GM12875 (cell line): ENCODE results near the gene PAGE5.

Source experiments
- H3K4me3 ChIP-seq: one replicate; pipeline ENCODE4 v1.5.1; 2011; ENCODE audit warnings: low read depth, low read length, control low read depth
- TF ChIP-seq, protein P1 (sequence below): IDR thresholded peaks from 2 replicates; pipeline ENCODE4 v1.5.1; 2011; ENCODE audit warnings: low read depth, mild to moderate bottlenecking, control low read depth, inconsistent platforms, low read length, moderate library complexity, borderline replicate concordance; ENCODE audit not compliant: insufficient read depth

Gene PAGE5, protein sequence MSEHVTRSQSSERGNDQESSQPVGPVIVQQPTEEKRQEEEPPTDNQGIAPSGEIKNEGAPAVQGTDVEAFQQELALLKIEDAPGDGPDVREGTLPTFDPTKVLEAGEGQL

DNA sequence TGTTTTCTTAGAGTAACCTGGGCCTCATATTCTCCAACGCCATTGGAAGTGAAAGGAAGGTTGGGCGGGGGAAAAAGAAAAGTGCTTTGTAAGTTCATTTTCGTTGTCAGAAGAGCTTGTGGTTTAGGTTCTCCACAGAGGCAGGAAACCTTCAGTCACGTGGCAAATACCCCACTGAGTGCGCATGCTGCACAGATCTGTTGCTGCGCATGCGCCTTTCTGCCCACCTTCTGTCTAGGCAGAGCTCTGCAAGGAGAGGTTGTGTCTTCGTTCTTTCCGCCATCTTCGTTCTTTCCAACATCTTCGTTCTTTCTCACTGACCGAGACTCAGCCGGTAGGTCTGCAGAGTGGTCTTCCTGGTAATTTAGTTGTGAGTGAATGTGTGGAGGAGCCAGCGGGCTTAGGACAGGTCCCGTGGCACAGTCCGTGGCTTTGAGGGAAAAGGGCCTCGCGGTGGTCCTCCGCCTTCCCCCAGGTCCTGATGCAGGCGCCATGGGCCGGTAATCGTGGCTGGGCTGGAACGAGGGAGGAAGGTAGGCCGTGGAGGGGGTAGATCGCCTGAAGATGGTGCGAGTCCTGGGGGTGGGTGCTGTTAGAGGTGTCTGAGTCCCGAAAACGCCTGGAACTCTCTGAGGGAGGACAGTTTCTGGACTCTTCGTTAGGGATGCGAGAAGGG is at the start of gene PAGE5:
PAGE5 (plus strand) TSS at position 228 of the 676 bp plus-strand sequence. CDS start 1,037 bp downstream, outside the sequence.
- TF ChIP-seq, protein P1, sequence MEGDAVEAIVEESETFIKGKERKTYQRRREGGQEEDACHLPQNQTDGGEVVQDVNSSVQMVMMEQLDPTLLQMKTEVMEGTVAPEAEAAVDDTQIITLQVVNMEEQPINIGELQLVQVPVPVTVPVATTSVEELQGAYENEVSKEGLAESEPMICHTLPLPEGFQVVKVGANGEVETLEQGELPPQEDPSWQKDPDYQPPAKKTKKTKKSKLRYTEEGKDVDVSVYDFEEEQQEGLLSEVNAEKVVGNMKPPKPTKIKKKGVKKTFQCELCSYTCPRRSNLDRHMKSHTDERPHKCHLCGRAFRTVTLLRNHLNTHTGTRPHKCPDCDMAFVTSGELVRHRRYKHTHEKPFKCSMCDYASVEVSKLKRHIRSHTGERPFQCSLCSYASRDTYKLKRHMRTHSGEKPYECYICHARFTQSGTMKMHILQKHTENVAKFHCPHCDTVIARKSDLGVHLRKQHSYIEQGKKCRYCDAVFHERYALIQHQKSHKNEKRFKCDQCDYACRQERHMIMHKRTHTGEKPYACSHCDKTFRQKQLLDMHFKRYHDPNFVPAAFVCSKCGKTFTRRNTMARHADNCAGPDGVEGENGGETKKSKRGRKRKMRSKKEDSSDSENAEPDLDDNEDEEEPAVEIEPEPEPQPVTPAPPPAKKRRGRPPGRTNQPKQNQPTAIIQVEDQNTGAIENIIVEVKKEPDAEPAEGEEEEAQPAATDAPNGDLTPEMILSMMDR: no peak
- H3K4me3 ChIP-seq: no peak within 1 kb of the TSS

DNA sequence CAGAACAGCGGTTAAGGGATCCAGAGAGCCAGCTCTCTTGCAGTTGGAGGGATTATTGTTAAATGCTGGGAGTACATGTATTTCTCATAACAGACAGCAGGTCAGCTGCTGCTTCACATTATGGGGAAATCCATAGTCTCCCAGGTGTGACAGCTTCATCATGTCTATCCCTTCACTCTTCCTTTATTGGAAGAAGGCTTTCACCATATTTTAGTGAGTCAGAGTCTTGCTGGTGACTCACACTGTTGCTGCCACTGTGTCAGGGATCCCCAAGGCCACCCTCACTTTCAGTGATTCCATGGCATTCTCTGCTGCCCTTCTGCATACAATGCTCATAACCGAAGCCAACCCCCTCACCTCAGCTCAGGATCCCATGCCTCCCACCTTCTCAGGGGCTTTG is 32.9 kb upstream of the PAGE5 start:
- H3K4me3 ChIP-seq: no peak overlapping the region
- TF ChIP-seq, protein P1: no peak

DNA sequence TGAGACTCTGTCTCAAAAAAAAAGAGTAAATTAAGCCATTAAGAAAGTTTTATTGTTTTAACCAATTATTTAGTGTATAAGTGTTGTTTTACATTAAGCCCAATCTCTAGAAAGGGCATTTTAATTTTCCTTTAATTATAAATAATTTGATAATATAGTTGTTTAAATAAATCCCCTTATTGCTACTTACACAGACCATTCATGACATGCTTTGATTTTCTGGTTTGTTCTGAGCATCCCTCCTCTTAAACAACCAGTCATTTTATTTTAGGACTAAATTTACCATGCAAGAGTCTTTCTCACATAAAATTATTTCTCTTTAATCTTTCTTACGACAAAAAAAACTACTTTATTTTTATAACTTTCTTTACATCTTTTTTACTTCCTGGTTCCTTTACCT is 23.5 kb upstream of the PAGE5 start:
- TF ChIP-seq, protein P1: no peak
- H3K4me3 ChIP-seq: no peak overlapping the region

DNA sequence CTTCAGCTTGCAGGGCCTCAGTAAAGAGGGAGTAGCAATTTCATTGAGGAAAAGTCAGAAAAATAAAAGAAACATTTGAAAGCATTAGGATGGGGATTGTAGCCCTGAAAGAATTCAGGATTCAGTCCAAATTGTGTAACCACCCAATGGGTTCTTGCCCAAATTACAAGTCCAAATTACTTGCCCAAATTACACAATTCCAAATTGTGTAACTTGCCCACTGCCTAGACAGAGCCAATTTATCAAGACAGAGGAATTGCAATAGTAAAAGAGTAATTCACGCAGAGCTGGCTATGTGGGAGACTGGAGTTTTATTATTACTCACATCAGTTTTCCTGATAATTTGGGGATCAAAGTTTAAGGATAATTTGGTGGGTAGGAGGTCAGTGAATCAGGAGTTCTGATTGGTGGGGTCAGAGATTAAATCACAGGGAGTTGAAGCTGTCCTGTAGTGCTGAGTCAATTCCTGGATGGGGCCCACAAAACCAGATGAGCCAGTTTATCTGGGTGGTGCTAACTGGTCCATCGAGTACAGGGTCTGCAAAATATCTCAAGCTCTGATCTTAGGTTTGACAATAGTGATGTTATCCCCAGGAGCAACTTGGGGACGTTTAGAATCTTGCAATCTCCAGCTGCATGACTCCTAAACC is 18.1 kb upstream of the PAGE5 start:
- no peak overlapping the region for H3K4me3 ChIP-seq
- TF ChIP-seq, protein P1: no peak

DNA sequence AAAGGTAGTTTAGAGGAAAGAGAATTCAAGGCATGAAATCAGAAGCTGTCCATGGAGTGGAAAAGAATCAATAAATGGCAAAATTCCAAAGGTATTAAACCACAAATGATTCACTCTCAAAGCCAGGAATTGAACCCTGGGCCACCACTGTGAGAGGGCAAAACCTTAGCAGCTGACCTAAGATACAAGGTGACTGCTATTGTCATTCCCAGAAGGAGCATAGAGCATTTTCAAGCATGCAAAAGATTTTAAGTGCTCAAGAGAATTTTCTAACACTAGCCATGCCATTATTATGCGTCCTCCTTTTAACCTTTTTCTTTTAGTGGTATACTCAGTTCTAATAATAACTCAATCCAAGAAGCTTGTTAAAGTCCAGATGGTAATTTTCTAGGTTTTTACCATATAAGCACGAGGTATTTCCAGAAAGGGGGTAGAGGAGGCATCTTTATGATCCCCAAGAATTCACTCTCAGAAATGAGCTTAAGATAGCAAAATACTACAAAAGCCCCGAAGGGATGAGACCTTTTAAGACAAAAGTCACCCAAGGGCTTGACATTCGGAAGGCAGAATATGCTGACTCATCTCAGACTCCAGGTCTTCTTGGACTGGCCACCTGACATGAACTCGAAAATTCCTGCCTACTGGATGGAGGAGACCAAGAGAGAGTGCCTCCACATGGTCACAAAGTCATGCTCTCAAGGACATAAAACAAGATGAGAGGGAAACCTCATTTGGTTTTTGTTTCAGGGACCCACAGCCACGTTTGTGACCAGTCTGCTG is 13.8 kb upstream of the PAGE5 start:
- TF ChIP-seq, protein P1: no peak
- H3K4me3 ChIP-seq: no peak overlapping the region

DNA sequence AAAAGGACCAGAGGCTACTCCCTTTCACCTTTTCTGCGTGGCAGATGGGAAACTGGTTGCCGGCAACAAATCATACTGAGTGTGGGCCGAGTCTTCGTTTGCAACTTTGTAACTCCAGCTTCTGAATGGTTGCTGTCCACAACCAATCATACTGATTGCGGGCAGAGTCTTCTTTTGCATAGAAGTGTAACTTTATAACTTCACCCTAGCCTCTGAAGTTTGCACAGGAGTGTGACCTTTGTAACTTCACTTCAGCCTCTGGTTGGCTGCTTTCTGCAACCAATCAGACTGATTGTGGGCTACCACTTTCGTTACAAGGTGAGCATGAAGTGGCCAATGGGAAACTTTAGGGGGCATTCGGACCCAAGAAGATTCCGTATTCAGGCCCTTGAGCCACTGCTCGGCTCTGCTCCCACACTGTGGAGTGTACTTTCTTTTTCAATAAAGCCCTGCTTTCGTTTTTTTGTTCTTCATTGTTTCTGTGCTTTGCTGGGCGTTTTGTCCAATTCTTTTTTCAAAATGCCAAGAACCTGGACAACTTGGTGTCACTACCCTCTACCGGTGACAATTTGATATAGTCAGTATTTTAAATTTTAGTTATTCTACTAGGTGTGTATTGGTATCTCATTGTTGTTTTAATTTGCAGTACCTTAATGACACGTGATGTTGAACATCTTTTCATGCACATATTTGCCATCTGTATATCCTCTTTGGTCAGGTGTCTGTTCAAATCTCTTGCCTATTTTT is 9.0 kb upstream of the PAGE5 start:
- H3K4me3 ChIP-seq: no peak overlapping the region

More for the DNA sequence above, 9.0 kb upstream of the PAGE5 start:
- TF ChIP-seq, protein P1: no peak
